ENCODE measurements around the gene FCN1. TPM values are rescaled to one million over a fixed set of nuclear protein-coding genes. Genes with fewer than 3 reads are reported as not detected.

The FCN1 gene
- total and polyA plus RNA-seq, 7 experiments from 2014 or later, result 2.1 to 561 (median 8.1) TPM; not detected in 1

- Histone ChIP-seq H3K9me3 (ENCODE audit: control insufficient read depth in 2 of 3, low read length in 3 of 3) (no peaks in the 10 kb centered on the region), H3K27me3 (ENCODE audit: control insufficient read depth in 2 of 2, insufficient read depth in 2 of 2, low read length in 2 of 2) (no peaks in the 10 kb centered on the region), H3K36me3 (ENCODE audit: control insufficient read depth in 2 of 3, insufficient read depth in 3 of 3, low read length in 3 of 3) (no peaks in the 10 kb centered on the region), H3K4me3 (ENCODE audit: low read length) (no peak overlapping the region), H3K27ac (ENCODE audit: low read depth, low read length) (no peak overlapping the region), H3K4me1 (ENCODE audit: control insufficient read depth in 2 of 2, insufficient read depth in 2 of 2, low read length in 2 of 2) (no peaks in the 10 kb centered on the region)
- Mint-ChIP-seq H3K36me3 (no peaks in the 10 kb centered on the region), H3K4me3 (no peak overlapping the region), H3K4me1 (peaks cover 0 to 3% (median 0%) of the 10 kb centered on the region in 7 donors), H3K27me3 (peaks cover 0 to 12% (median 0%) of the 10 kb centered on the region in 5 donors), H3K9me3 (no peaks in the 10 kb centered on the region), H3K27ac (no peak overlapping the region)
- POLR2A ChIA-PET, result no interaction called here
- ATAC-seq (no peak), DNase-seq (no peak)
- CTCF ChIA-PET, result no interaction called here
- intact Hi-C loops (cut with micrococcal nuclease), result no loop called here
Measured at GRCh38 chr9:134942011-134942787, 24.5 kb upstream of the FCN1 start.

DNA sequence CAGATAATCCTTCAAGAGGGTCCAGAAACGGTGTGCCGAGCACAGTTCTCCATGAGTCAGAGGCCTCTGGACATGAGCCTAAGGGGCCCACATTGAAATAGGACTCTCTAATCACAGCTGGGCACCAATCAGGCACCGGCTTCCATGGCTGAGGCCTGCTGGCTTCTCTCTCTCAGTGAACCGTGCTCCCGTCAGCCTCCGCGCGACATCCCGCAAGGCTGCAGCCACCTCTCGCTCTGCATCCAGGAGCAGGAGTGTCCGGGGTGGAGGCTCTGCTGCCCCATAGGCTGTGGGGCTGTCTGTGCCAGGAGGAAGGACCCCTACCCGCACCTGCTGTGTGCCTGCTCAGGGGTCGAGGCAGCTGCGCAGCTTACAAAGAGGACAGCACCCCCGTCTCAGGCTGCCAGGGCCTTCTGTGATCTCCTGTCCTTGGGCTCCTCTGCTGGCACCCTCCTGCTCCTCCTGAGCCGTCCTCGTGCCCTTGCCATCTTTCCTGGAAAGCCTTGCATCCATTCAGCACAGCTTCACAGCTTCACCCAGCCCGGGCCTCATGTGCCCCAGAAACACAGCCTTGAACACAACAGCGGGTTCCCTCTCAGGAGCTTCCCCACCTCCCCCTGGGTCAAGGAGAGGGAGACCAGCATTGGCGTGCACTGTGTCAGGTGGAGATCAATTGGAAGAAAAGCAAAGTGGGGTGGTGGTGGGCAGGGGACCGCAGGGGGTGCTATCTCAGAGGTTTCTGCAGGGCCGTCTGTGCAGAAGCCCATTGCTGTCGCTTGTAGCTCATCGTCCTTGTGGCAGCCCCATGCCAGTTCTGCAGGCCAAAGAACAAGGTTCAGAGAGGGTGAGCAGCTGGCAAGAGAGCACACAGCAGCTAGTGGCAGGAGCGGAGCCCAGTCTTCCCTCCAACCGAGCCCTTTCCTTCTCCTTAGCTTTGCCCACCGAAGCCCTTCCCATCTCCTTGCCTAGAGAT, 22.8 kb upstream of the FCN1 start:
- H3K36me3 Mint-ChIP-seq, result no peaks in the 10 kb centered on the region
- no peaks in the 10 kb centered on the region for H3K9me3 Mint-ChIP-seq
- H3K4me3 ChIP-seq (ENCODE audit: low read length), result no peak overlapping the region
- H3K4me1 ChIP-seq (ENCODE audit: control insufficient read depth in 2 of 2, insufficient read depth in 2 of 2, low read length in 2 of 2), result no peaks in the 10 kb centered on the region
- H3K4me3 Mint-ChIP-seq, result no peak overlapping the region
- DNase-seq (no peak), ATAC-seq (no peak)
- no peak overlapping the region for H3K27ac ChIP-seq (ENCODE audit: low read depth, low read length)
- intact Hi-C loops (cut with micrococcal nuclease), result no loop called here
- CTCF ChIA-PET, result no interaction called here
- no peaks in the 10 kb centered on the region for H3K27me3 ChIP-seq (ENCODE audit: control insufficient read depth in 2 of 2, insufficient read depth in 2 of 2, low read length in 2 of 2)
- peaks cover 0 to 12% (median 0%) of the 10 kb centered on the region in 5 donors for H3K27me3 Mint-ChIP-seq
- POLR2A ChIA-PET, result no interaction called here
- H3K9me3 ChIP-seq (ENCODE audit: control insufficient read depth in 2 of 3, low read length in 3 of 3), result no peaks in the 10 kb centered on the region
- no peak overlapping the region for H3K27ac Mint-ChIP-seq
- peaks cover 0 to 5% (median 0%) of the 10 kb centered on the region in 7 donors for H3K4me1 Mint-ChIP-seq
- no peaks in the 10 kb centered on the region for H3K36me3 ChIP-seq (ENCODE audit: control insufficient read depth in 2 of 3, insufficient read depth in 3 of 3, low read length in 3 of 3)

DNA sequence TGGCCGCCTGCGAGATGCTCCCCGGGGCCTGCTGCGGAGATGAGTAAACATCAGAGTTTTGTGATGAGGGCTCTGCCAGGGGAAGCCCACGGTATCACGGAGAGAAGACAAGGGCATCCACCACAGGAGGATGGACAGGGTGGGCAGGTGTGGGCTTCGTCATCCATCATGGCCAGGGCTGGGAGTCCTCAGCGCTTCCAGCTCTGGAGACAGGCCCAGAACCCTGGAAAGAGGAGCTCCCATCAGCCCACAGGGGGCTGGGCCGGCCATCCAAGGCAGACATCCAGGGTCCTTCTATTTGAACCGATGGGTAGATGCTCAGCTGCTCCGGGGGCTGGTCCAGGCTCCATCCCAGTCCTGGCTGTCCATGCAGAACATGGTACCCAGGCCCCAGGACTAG, 22.1 kb upstream of the FCN1 start:
- H3K36me3 ChIP-seq (ENCODE audit: control insufficient read depth in 2 of 3, insufficient read depth in 3 of 3, low read length in 3 of 3), result no peaks in the 10 kb centered on the region
- no peak overlapping the region for H3K27ac Mint-ChIP-seq
- DNase-seq, result no peak
- no peaks in the 10 kb centered on the region for H3K4me1 ChIP-seq (ENCODE audit: control insufficient read depth in 2 of 2, insufficient read depth in 2 of 2, low read length in 2 of 2)
- no peak for ATAC-seq
- H3K36me3 Mint-ChIP-seq, result no peaks in the 10 kb centered on the region
- H3K27me3 Mint-ChIP-seq, result peaks cover 0 to 11% (median 0%) of the 10 kb centered on the region in 5 donors
- no peaks in the 10 kb centered on the region for H3K27me3 ChIP-seq (ENCODE audit: control insufficient read depth in 2 of 2, insufficient read depth in 2 of 2, low read length in 2 of 2)
- no peak overlapping the region for H3K4me3 Mint-ChIP-seq
- H3K9me3 ChIP-seq (ENCODE audit: control insufficient read depth in 2 of 3, low read length in 3 of 3), result no peaks in the 10 kb centered on the region
- H3K4me3 ChIP-seq (ENCODE audit: low read length), result no peak overlapping the region
- peaks cover 0 to 5% (median 0%) of the 10 kb centered on the region in 7 donors for H3K4me1 Mint-ChIP-seq
- intact Hi-C loops (cut with micrococcal nuclease), result no loop called here
- POLR2A ChIA-PET, result no interaction called here
- H3K9me3 Mint-ChIP-seq, result no peaks in the 10 kb centered on the region
- no peak overlapping the region for H3K27ac ChIP-seq (ENCODE audit: low read depth, low read length)
- CTCF ChIA-PET, result no interaction called here

DNA sequence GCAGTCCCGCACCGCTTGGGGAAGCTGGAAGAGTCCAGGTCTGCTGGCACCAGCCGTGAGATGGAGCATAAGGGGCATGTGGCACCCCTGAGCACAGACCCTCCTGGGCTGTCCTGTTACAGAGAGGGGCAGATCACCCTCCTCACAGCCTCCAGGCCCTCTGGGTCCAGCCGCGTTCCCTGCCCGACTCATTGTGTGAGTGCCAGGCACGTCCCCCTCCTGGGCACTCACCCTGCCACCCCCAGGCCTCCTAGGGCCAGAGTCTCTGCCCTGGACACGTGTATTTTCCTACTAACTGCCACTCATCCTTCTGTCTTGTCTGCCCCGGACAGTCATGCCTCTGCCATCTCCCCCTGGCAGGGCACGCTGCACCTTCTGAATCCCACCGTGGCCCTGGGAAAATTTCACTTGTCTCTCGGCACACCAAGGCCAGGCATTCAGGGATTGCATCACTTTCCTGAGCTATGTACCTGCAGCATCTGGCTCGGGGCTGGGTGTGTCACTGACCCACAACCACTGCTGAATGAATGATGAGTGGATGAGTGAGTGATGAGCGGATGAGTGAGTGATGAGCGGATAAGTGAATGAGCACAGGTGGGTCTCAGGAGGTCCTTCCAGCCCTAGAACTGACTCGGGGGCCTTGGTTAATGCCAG, 21.5 kb upstream of the FCN1 start:
- peaks cover 0 to 5% (median 0%) of the 10 kb centered on the region in 7 donors for H3K4me1 Mint-ChIP-seq
- ATAC-seq (no peak), DNase-seq (no peak)

DNA sequence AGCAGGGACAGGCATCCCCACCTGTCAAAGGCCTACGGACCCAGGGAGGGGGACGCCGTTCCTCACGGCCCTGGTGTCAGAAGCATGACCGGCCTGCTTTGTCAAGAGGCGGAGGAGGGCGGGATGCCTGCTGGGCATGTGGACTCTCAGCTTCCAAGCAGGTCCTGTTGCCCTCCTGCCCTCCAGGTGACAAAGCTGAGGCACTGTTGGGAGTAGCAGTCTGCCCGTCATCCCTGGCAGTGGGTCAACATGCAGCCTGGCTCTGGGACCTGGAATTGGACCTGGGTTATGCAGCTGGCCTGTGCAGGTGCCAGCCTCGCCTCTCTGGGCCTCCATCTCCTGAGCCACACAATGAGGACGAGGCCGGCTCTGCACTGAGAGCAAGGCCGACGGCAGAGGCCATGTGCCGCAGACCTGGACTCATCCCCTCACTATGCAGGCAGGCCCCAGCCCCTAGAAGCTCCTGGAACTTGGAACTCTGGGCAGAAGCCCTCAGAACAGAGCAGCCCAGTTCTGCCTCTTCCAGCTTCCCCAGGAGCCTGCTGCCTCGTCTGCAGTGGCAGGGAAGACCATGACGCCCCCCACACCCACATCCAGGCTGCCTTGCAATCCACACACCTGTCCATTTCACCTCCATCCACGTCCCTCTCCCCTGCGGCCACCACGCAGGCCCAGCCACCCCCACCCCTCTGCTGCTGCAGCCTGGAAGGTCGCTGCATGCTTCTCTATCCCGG, 20.8 kb upstream of the FCN1 start:
- Mint-ChIP-seq H3K27ac (no peak overlapping the region), H3K4me1 (peaks cover 0 to 5% (median 0%) of the 10 kb centered on the region in 7 donors), H3K9me3 (no peaks in the 10 kb centered on the region), H3K27me3 (peaks cover 0 to 13% (median 4%) of the 10 kb centered on the region in 5 donors), H3K36me3 (no peaks in the 10 kb centered on the region), H3K4me3 (no peak overlapping the region)
- ChIA-PET CTCF (no interaction called here), POLR2A (no interaction called here)
- no peak for ATAC-seq
- no peak overlapping the region for H3K4me3 ChIP-seq (ENCODE audit: low read length)
- no peak for DNase-seq
- H3K27ac ChIP-seq (ENCODE audit: low read depth, low read length), result no peak overlapping the region
- no peaks in the 10 kb centered on the region for H3K9me3 ChIP-seq (ENCODE audit: control insufficient read depth in 2 of 3, low read length in 3 of 3)
- no peaks in the 10 kb centered on the region for H3K4me1 ChIP-seq (ENCODE audit: control insufficient read depth in 2 of 2, insufficient read depth in 2 of 2, low read length in 2 of 2)
- intact Hi-C loops (cut with micrococcal nuclease), result no loop called here
- H3K27me3 ChIP-seq (ENCODE audit: control insufficient read depth in 2 of 2, insufficient read depth in 2 of 2, low read length in 2 of 2), result no peaks in the 10 kb centered on the region
- no peaks in the 10 kb centered on the region for H3K36me3 ChIP-seq (ENCODE audit: control insufficient read depth in 2 of 3, insufficient read depth in 3 of 3, low read length in 3 of 3)

More for the DNA sequence above, 21.5 kb upstream of the FCN1 start:
- Histone ChIP-seq H3K9me3 (ENCODE audit: control insufficient read depth in 2 of 3, low read length in 3 of 3) (no peaks in the 10 kb centered on the region), H3K4me3 (ENCODE audit: low read length) (no peak overlapping the region), H3K27me3 (ENCODE audit: control insufficient read depth in 2 of 2, insufficient read depth in 2 of 2, low read length in 2 of 2) (no peaks in the 10 kb centered on the region), H3K27ac (ENCODE audit: low read depth, low read length) (no peak overlapping the region), H3K36me3 (ENCODE audit: control insufficient read depth in 2 of 3, insufficient read depth in 3 of 3, low read length in 3 of 3) (no peaks in the 10 kb centered on the region), H3K4me1 (ENCODE audit: control insufficient read depth in 2 of 2, insufficient read depth in 2 of 2, low read length in 2 of 2) (no peaks in the 10 kb centered on the region)
- Mint-ChIP-seq H3K9me3 (no peaks in the 10 kb centered on the region), H3K36me3 (no peaks in the 10 kb centered on the region), H3K4me3 (no peak overlapping the region), H3K27me3 (peaks cover 0 to 8% (median 0%) of the 10 kb centered on the region in 5 donors), H3K27ac (no peak overlapping the region)
- ChIA-PET POLR2A (no interaction called here), CTCF (no interaction called here)
- intact Hi-C loops (cut with micrococcal nuclease), result no loop called here

DNA sequence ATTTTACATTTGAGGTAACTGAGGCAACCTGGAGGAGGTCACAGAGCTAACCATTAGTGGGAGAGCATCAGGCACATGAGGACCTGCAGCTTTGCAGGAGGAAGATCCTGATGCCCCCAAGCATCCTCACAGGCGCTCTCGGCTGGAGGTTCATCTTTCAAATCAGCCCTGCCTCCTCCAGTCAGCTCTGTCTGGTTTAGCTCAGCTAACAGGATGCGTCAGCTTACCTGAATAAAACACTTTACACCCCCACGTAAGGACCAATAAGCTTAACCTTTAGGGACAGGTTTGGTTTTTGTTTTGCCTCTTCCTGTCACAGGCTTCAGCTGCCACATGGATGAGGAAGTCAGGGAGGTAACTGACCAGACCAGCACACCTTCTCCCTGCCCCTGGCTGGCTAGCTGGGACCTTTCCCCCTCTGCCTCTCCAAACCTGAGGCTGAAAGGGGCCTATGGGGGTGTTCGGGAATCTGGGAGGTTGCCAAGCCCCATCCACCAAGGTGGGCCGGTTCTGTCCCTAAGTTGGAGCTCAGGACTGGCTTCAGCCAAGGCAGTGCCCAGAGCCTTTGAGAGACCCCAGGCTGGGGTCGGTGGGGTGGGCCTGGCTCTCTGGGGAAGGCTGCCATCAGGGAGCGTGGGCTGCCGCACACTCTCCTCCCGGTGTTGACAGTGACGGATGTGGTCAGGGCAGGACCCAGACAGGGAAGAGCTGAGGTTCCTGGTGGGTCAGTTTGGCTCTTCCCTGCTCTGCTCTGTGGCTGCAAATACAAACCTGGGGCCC, 20.0 kb upstream of the FCN1 start:
- H3K4me3 Mint-ChIP-seq, result no peak overlapping the region
- no peak for DNase-seq
- H3K9me3 Mint-ChIP-seq, result no peaks in the 10 kb centered on the region
- no peaks in the 10 kb centered on the region for H3K36me3 Mint-ChIP-seq
- no peak overlapping the region for H3K4me3 ChIP-seq (ENCODE audit: low read length)
- ChIA-PET CTCF (no interaction called here), POLR2A (no interaction called here)
- no peaks in the 10 kb centered on the region for H3K9me3 ChIP-seq (ENCODE audit: control insufficient read depth in 2 of 3, low read length in 3 of 3)
- intact Hi-C loops (cut with micrococcal nuclease), result no loop called here
- H3K27ac Mint-ChIP-seq, result no peak overlapping the region
- no peaks in the 10 kb centered on the region for H3K36me3 ChIP-seq (ENCODE audit: control insufficient read depth in 2 of 3, insufficient read depth in 3 of 3, low read length in 3 of 3)
- H3K27ac ChIP-seq (ENCODE audit: low read depth, low read length), result no peak overlapping the region
- no peak for ATAC-seq
- no peaks in the 10 kb centered on the region for H3K4me1 ChIP-seq (ENCODE audit: control insufficient read depth in 2 of 2, insufficient read depth in 2 of 2, low read length in 2 of 2)
- H3K4me1 Mint-ChIP-seq, result peaks cover 0 to 5% (median 0%) of the 10 kb centered on the region in 7 donors
- H3K27me3 ChIP-seq (ENCODE audit: control insufficient read depth in 2 of 2, insufficient read depth in 2 of 2, low read length in 2 of 2), result no peaks in the 10 kb centered on the region
- H3K27me3 Mint-ChIP-seq, result peaks cover 0 to 15% (median 6%) of the 10 kb centered on the region in 5 donors
